ENCODE measurements around the gene DERA.

Gene DERA

GRCh38 chr12:15988983-15989755, 78.0 kb downstream of the DERA start:
- no peak overlapping the region for H2AFZ ChIP-seq (ENCODE audit: low read length)
- no peaks in the 10 kb centered on the region for H3F3A ChIP-seq (ENCODE audit: insufficient read depth, low read length)
- H3K9me2 ChIP-seq (ENCODE audit: low read depth, low read length): no peaks in the 10 kb centered on the region
- no peak overlapping the region for H3K4me2 ChIP-seq (ENCODE audit: low read length)
- H4K20me1 ChIP-seq (ENCODE audit: insufficient read depth, low read length): no peaks in the 10 kb centered on the region
- no peak overlapping the region for H3K9ac ChIP-seq (ENCODE audit: low read length)
- no peak overlapping the region for H3K4me3 ChIP-seq (ENCODE audit: low read depth, low read length, poor library complexity, severe bottlenecking)
- TF ChIP-seq EZH2 (IDR thresholded peaks at IDR 0.05; ENCODE audit: borderline replicate concordance, low read length) (no peak), CTCF (IDR thresholded peaks at IDR 0.05; ENCODE audit: low read length) (no peak)
- H3K27ac ChIP-seq (ENCODE audit: low read depth, low read length, poor library complexity, severe bottlenecking): no peak overlapping the region
- H3K36me3 ChIP-seq (ENCODE audit: insufficient read depth, low read length): peaks cover 44% of the 10 kb centered on the region
- no peaks in the 10 kb centered on the region for H3K27me3 ChIP-seq (ENCODE audit: insufficient read depth, low read length)
- no peaks in the 10 kb centered on the region for H3K9me3 ChIP-seq (ENCODE audit: low read length)
- H3K4me1 ChIP-seq (ENCODE audit: insufficient read depth, low read length, severe bottlenecking): peaks cover 7% of the 10 kb centered on the region
- H3K79me2 ChIP-seq (ENCODE audit: insufficient read depth, low read length): no peaks in the 10 kb centered on the region

GRCh38 chr12:15995801-15996200, 84.7 kb downstream of the DERA start:
- Histone ChIP-seq H3K4me3 (ENCODE audit: low read depth, low read length, poor library complexity, severe bottlenecking) (no peak overlapping the region), H3K9me2 (ENCODE audit: low read depth, low read length) (no peaks in the 10 kb centered on the region), H3F3A (ENCODE audit: insufficient read depth, low read length) (no peaks in the 10 kb centered on the region), H3K4me1 (ENCODE audit: insufficient read depth, low read length, severe bottlenecking) (no peaks in the 10 kb centered on the region), H4K20me1 (ENCODE audit: insufficient read depth, low read length) (no peaks in the 10 kb centered on the region), H2AFZ (ENCODE audit: low read length) (no peak overlapping the region), H3K27me3 (ENCODE audit: insufficient read depth, low read length) (no peaks in the 10 kb centered on the region), H3K9ac (ENCODE audit: low read length) (no peak overlapping the region), H3K36me3 (ENCODE audit: insufficient read depth, low read length) (peaks cover 3% of the 10 kb centered on the region; the same call in 1 of the 2 replicates), H3K9me3 (ENCODE audit: low read length) (no peaks in the 10 kb centered on the region), H3K27ac (ENCODE audit: low read depth, low read length, poor library complexity, severe bottlenecking) (no peak overlapping the region), H3K4me2 (ENCODE audit: low read length) (no peak overlapping the region), H3K79me2 (ENCODE audit: insufficient read depth, low read length) (no peaks in the 10 kb centered on the region)
- TF ChIP-seq CTCF (IDR thresholded peaks at IDR 0.05; ENCODE audit: low read length) (no peak), EZH2 (IDR thresholded peaks at IDR 0.05; ENCODE audit: borderline replicate concordance, low read length) (no peak)

GRCh38 chr12:15996254-15996653, 85.1 kb downstream of the DERA start:
- Histone ChIP-seq H3F3A (ENCODE audit: insufficient read depth, low read length) (no peaks in the 10 kb centered on the region), H3K4me2 (ENCODE audit: low read length) (no peak overlapping the region), H4K20me1 (ENCODE audit: insufficient read depth, low read length) (no peaks in the 10 kb centered on the region)

More at GRCh38 chr12:15996254-15996653, 85.1 kb downstream of the DERA start:
- no peak overlapping the region for H2AFZ ChIP-seq (ENCODE audit: low read length)
- H3K27me3 ChIP-seq (ENCODE audit: insufficient read depth, low read length): no peaks in the 10 kb centered on the region
- no peak overlapping the region for H3K27ac ChIP-seq (ENCODE audit: low read depth, low read length, poor library complexity, severe bottlenecking)
- no peak overlapping the region for H3K9ac ChIP-seq (ENCODE audit: low read length)
- no peaks in the 10 kb centered on the region for H3K79me2 ChIP-seq (ENCODE audit: insufficient read depth, low read length)
- no peak overlapping the region for H3K4me3 ChIP-seq (ENCODE audit: low read depth, low read length, poor library complexity, severe bottlenecking)
- no peaks in the 10 kb centered on the region; the same call in 1 of the 2 replicates for H3K36me3 ChIP-seq (ENCODE audit: insufficient read depth, low read length)
- TF ChIP-seq EZH2 (IDR thresholded peaks at IDR 0.05; ENCODE audit: borderline replicate concordance, low read length): no peak
- TF ChIP-seq CTCF (IDR thresholded peaks at IDR 0.05; ENCODE audit: low read length): peak; percentile 15; the same call in 1 of the 2 replicates
- H3K9me3 ChIP-seq (ENCODE audit: low read length): no peaks in the 10 kb centered on the region
- no peaks in the 10 kb centered on the region for H3K4me1 ChIP-seq (ENCODE audit: insufficient read depth, low read length, severe bottlenecking)
- no peaks in the 10 kb centered on the region for H3K9me2 ChIP-seq (ENCODE audit: low read depth, low read length)

All from OCI-LY1 (cell line).